Femur (tissue), 1 donor: ENCODE data around the gene POLE2.
A peak's percentile ranks its signal among the peaks of the same experiment; 100 is the strongest.
"Not testable (repeated sequence)": the region's sequence is repeated elsewhere in the genome, so short reads cannot be mapped to it uniquely, and the experiment has no call there.

Experiments
- DNase-seq: peaks from one replicate; pipeline ENCODE4 v3.0.0-alpha.2; 2017

POLE2 gene

GRCh38 chr14:49687942-49688700 is at the start of gene POLE2:
POLE2 (minus strand) TSS chr14:49688214; CDS start chr14:49688203, 11 bp downstream.
- peak; percentile 88 for DNase-seq

DNA sequence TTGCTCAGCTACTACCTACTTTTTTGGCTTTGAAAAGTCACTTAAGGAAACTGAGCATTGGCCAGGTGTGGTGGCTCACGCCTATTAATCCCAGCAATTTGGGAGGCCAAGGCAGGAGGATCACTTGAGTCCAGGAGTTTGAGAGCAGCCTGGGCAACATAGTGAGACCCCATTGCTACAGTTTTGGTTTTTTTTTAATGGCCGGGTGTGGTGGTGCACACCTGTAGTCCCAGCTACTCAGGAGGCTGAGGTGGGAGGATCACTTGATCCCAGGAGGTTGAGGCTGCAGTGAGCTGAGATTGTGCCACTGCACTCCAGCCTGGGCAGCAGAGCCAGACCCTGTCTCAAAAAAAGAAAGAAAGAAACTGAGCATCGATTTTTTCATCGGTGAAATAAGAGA is 47.7 kb upstream of the POLE2 start:
- not testable (repeated sequence) for DNase-seq

GRCh38 chr14:49733836-49734235 is 45.8 kb upstream of the POLE2 start:
- DNase-seq = no peak

DNA sequence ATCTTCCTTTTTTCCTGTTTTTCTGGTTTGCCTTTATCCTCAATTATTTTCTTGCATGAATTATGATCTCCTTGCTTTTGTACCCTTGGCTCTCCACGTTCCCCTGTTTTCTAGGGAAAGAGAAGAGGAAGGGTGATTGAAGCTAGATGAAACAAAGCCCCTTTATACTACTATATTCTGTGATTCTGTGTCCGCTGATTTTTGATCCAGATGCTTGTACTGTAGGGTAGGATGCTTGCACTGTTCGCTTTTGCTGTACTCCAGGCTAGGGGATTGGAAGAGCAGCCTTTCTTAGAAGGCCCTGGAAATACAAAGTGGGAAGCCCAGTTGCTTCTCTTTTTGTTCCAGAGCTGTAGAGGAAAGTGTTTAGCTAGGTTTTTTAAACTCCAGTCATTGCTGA is 44.9 kb upstream of the POLE2 start:
- DNase-seq = no peak

GRCh38 chr14:49727171-49727570 is 39.2 kb upstream of the POLE2 start:
- DNase-seq = no peak

DNA sequence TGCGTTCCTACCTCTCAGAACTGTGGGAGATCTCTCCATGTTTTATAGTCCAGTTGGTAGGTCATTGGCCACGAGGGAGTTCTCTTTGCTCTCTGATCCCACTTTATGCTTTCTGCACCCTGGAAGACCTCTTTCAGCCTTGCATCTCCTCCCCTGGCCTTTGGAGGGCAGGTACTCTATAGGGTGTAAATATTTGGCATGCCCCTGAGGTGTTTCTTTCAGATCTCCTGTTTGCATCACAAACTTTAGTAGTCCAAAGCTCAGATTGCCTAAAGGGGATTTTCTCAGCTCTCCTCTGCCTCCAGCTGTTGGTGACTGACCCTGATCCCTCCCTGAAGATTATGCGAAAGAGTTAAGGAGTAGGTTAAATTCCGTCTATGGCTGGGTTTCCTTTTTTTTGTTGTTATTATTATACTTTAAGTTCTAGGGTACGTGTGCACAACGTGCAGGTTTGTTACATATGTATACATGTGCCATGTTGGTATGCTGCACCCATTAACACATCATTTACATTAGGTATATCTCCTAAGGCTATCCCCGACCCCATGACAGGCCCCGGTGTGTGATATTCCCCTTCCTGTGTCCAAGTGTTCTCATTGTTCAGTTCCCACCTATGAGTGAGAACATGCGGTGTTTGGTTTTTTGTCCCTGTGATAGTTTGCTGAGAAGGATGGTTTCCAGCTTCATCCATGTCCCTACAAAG is 33.9 kb upstream of the POLE2 start:
- not testable (repeated sequence) for DNase-seq

- DNase-seq = no peak
These were observed 32.7 kb upstream of the POLE2 start for GRCh38 chr14:49720744-49721143.

DNA sequence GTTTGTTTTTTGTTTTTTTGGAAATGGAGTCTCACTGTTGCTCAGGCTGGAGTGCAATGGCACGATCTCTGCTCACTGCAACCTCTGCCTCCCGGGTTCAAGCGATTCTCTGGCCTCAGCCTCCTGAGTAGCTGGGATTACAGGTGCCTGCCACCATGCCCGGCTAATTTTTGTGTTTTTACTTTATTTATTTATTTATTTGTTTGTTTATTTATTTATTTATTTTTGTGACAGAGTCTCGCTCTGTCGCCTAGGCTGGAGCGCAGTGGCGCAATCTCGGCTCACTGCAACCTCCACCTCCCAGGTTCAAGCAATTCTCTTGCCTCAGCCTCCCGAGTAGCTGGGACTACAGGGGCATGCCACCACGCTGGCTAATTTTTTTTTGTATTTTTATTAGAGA is 23.0 kb upstream of the POLE2 start:
- not testable (repeated sequence) for DNase-seq

GRCh38 chr14:49704471-49704870 is 16.5 kb upstream of the POLE2 start:
- DNase-seq = not testable (repeated sequence)

DNA sequence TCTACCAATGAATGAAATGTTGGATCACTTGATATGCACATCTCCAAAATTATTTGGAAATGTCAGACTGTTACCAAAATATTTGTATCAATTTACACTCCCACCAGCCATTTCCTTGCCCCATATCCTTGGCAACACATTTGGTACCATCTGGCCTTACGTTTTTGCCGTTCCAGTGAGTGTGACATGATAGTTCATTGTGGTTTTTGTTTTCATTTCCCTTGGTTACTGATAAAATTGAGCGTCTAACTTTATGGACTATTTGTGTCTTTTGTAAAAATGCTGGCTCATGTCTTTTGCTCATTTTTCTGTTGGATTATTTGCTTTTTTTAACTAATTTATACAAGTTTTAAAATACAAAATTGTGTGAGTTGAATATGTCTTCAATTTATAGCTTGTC is 16.0 kb upstream of the POLE2 start:
- no peak for DNase-seq

- no peak for DNase-seq
These were observed 14.7 kb upstream of the POLE2 start for GRCh38 chr14:49702725-49703124.

- peak; percentile 36 for DNase-seq
These were observed 5.7 kb upstream of the POLE2 start for GRCh38 chr14:49693735-49694124.

DNA sequence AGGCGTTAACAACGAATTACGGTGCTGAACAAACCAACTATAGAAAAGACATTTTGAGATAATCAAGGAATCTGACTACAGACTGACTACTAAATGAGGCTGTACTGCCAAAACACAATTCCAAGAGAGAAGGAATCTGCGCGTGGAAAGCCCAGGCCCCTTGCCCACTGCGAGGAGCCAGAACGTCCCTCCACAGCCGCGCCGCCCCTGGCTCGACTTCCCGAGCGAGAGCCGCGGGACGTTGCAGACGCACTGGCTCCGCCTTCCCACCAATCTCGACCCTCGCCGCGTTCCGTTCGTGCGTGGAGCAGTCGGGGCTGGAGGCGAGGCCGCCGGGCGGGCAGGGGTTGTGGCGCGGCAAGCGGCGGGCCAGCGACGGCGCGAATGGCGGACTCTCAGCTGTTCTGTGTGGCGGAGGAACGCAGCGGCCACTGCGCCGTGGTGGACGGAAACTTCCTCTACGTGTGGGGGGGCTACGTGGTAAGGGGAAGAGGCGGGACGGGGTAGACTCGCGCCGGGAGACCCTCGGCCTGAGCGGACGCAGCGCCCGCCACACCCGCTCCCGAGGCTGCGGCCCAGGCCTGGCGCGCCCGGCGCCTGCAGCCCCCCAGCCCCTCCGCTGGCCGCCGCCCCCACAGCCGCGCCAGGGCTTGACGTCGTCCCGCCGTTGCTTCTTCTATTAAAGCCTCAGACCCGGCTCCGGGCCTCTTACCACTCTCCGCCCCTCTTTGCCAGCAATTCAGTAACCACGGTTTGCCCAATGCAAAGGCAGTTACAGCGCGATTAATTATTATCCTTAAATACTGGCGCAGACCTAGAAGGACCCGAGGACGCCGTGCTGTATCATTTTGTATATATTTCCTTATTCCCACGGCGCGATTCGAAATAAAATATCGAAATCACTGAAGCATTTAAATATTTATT is 5.1 kb upstream of the POLE2 start, which contains the start of gene KLHDC1:
Gene KLHDC1, plus strand, starts transcription at position 310 of the 924 bp plus-strand sequence. Its CDS starts 75 bp downstream, at position 385.
- peak; percentile 93 for DNase-seq

DNA sequence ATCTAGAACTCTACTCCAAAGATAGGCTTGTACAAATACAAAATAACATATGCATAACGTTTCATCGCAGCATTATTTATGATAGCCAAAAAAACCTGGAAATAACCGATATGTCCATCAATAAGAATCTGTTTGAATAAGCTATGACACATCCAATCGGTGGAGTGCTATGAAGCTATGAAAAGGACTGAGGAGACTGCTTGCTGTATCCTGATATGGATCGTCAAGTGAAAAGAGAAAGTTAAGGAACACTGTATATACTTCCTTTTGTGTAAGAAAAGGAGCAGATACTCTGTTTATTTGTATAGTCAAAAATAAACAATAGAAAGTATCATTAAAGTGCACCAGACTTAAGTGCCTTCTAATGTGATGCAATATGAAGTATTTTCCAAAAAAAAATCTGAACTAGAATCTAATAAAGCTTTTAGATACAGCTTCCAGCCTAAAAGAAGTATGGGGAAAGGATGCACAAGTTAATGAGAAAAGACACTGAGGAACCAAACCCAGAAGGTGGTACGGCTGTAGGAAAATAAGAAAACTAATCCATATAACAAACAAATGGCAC is 4.3 kb upstream of the POLE2 start:
- no peak for DNase-seq

DNA sequence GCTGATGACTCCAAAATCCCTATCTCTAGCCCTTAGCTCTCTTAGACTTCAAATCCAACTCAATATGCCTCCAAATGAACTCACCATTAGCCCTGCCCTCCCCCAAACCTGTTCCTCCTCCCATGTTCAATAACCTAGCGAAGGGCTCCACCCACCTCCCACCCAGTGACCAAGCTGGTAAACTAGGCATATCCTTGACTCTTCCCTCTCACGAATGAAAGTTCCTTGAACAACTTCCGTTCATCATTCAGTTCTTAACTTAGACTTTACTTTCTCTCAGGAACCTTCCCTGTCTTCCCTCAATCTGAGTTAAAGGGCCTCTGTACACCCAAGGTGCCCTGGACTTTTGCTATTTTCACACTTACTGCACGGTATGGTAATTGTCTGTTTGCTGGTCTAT is 3.0 kb upstream of the POLE2 start:
- DNase-seq = no peak

DNA sequence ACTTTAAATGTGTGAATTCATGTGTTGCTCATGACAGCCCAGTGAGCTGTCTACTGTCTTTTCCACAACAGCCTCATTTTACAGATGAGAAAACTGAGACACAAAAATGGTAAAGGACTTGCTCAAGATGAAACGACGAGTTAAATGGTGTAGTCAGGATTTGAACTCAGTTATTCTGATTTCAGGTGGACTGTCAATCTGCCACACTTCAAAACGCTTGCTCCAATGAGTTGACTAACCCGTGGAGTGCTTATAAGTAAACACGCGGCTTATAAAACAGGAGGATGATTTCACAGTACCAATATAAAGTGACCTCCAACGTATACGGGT is 652 bp upstream of the POLE2 start:
- no peak for DNase-seq

- DNase-seq = no peak
These were observed 1.6 kb downstream of the POLE2 start for GRCh38 chr14:49686425-49686824.

GRCh38 chr14:49679271-49679670 is 8.7 kb downstream of the POLE2 start:
- DNase-seq = no peak

- DNase-seq = no peak
These were observed 10.4 kb downstream of the POLE2 start for GRCh38 chr14:49677643-49678042.

GRCh38 chr14:49673586-49673985 is 14.4 kb downstream of the POLE2 start:
- no peak for DNase-seq

DNA sequence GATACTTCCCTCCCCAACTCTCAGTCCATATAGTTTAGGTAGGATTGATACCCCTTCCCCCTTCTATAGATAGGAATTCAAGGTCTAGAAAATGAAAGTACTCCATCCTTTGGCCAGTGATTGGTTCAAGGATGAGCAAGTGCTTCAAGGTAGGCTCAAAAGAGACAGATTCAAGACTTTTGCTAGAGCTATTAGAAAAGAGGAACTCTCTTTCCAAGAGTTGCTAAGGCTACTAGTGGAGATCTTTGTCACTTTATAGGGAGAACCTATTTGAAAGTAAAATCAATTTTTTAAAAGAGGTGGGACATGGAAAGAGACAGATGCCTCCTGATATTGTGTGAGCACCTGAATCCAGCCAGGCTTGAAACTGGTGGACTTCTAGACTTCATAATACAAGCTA is 17.5 kb downstream of the POLE2 start:
- no peak for DNase-seq

GRCh38 chr14:49659526-49660455 is 28.2 kb downstream of the POLE2 start:
- no peak for DNase-seq
